Measurements from ENCODE around the gene FGD3.

DNA sequence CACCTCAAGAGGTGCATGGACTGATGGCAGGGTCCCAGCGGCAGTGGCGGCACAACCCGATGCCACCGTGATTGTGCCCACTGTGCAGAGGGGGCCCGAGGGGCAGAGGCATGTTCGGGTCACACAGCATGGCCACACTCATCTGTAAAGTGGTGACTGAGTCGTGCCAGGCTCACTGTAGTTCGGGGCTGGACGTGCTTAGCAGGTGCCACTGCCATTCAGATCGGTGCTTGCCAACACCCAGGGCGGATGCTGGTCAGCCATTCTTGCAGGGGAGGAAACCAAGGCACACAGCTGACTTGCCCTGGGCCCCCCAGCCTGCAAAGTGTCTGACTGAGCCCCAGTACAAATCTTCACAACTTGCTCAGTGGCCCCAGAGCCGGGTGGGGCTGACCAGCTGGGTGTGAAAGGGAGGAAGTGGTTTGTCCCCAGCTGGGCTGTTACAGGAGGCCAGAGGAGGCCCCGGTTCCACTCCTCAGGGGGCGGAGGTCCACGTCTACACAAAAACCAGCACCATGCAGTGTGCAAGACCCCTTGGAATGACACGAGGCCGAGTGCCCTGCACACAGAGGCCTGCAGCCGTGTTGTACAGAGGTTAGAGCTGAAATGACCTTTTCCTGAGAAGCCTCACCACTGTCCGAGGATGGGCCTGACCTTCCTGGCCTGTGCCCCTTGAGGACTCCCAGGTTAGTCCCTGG, 17.9 kb downstream of the FGD3 start:
- TF ChIP-seq, protein P1, sequence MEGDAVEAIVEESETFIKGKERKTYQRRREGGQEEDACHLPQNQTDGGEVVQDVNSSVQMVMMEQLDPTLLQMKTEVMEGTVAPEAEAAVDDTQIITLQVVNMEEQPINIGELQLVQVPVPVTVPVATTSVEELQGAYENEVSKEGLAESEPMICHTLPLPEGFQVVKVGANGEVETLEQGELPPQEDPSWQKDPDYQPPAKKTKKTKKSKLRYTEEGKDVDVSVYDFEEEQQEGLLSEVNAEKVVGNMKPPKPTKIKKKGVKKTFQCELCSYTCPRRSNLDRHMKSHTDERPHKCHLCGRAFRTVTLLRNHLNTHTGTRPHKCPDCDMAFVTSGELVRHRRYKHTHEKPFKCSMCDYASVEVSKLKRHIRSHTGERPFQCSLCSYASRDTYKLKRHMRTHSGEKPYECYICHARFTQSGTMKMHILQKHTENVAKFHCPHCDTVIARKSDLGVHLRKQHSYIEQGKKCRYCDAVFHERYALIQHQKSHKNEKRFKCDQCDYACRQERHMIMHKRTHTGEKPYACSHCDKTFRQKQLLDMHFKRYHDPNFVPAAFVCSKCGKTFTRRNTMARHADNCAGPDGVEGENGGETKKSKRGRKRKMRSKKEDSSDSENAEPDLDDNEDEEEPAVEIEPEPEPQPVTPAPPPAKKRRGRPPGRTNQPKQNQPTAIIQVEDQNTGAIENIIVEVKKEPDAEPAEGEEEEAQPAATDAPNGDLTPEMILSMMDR (optimal IDR thresholded peaks at IDR 0.05 in 1 of 3, IDR thresholded peaks at IDR 0.05 in 1 of 3, conservative IDR thresholded peaks at IDR 0.05 in 1 of 3; ENCODE audit: extremely low read depth in 1 of 3, insufficient read depth in 2 of 3, low read length in 3 of 3) = no peak
- TF ChIP-seq EZH2 (IDR thresholded peaks at IDR 0.05; ENCODE audit: low read length) = no peak

Measured in keratinocyte (primary cell).